SK-N-SH (cell line): ENCODE results near the gene PRSS36.

Experiments
- EZH2phosphoT487 ChIP-seq: fragments of 200-600 bp; sonication (generic); IDR thresholded peaks from 2 replicates; pipeline ENCODE4 v1.6.1; 2017; ENCODE audit warnings: low read depth, mixed run types, mild to moderate bottlenecking, antibody characterized with exemption, moderate library complexity, borderline replicate concordance
- MXI1 ChIP-seq: IDR thresholded peaks from 2 replicates; pipeline ENCODE4 v1.6.1; 2012; ENCODE audit warnings: mild to moderate bottlenecking, low read depth, low read length, improper control_type of control experiment
- NRF1 ChIP-seq: IDR thresholded peaks from 2 replicates; pipeline ENCODE4 v1.6.1; 2012; ENCODE audit warnings: low read depth, mild to moderate bottlenecking, low read length
- RXRA ChIP-seq: IDR thresholded peaks from 2 replicates; pipeline ENCODE4 v1.4.0; 2012; ENCODE audit warnings: low read depth, mild to moderate bottlenecking, borderline replicate concordance
- SMC3 ChIP-seq: IDR thresholded peaks from 2 replicates; pipeline ENCODE4 v1.6.1; 2012; ENCODE audit warnings: low read depth, low read length, improper control_type of control experiment
- TAF1 ChIP-seq: IDR thresholded peaks from 2 replicates; pipeline ENCODE4 v1.6.1; 2012; ENCODE audit warnings: low read depth, mild to moderate bottlenecking, low read length, moderate library complexity, borderline replicate concordance
- TEAD4 ChIP-seq: IDR thresholded peaks from 2 replicates; pipeline ENCODE4 v1.4.0; 2012; ENCODE audit warnings: mild to moderate bottlenecking, borderline replicate concordance; ENCODE audit not compliant: insufficient read depth
- TF ChIP-seq, protein P1 (sequence below): fragments of 200-600 bp; sonication (generic); IDR thresholded peaks from 2 replicates; pipeline ENCODE4 v1.6.1; 2017; ENCODE audit warnings: antibody characterized with exemption, mild to moderate bottlenecking, moderate library complexity

DNA sequence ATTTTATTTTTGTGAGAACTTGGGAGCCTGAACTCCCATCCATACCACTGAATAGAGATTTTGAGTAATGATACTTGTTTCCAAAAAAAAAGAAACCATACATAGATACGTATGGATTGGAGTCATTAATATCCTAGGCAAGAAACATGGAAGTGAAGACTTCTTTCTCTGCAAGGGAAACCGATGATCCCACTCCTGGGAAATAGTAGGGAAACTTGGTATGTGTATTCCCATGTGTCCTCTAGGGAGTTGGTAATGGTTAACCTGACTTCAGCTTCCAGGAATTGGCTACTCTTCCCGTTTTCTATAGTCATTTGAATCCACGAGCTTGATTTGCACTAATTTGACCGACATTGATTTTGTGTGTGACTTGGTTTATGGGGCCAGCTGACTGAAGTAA, 35.5 kb upstream of the PRSS36 start:
- no peak for TF ChIP-seq RXRA
- TF ChIP-seq, protein P1, sequence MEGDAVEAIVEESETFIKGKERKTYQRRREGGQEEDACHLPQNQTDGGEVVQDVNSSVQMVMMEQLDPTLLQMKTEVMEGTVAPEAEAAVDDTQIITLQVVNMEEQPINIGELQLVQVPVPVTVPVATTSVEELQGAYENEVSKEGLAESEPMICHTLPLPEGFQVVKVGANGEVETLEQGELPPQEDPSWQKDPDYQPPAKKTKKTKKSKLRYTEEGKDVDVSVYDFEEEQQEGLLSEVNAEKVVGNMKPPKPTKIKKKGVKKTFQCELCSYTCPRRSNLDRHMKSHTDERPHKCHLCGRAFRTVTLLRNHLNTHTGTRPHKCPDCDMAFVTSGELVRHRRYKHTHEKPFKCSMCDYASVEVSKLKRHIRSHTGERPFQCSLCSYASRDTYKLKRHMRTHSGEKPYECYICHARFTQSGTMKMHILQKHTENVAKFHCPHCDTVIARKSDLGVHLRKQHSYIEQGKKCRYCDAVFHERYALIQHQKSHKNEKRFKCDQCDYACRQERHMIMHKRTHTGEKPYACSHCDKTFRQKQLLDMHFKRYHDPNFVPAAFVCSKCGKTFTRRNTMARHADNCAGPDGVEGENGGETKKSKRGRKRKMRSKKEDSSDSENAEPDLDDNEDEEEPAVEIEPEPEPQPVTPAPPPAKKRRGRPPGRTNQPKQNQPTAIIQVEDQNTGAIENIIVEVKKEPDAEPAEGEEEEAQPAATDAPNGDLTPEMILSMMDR, result no peak
- TF ChIP-seq TEAD4, result no peak
- no peak for TF ChIP-seq MXI1
- no peak for TF ChIP-seq EZH2phosphoT487
- no peak for TF ChIP-seq SMC3
- TF ChIP-seq TAF1, result no peak
- no peak for TF ChIP-seq NRF1
